ENCODE measurements around the gene PDZD2.

PDZD2 gene

DNA sequence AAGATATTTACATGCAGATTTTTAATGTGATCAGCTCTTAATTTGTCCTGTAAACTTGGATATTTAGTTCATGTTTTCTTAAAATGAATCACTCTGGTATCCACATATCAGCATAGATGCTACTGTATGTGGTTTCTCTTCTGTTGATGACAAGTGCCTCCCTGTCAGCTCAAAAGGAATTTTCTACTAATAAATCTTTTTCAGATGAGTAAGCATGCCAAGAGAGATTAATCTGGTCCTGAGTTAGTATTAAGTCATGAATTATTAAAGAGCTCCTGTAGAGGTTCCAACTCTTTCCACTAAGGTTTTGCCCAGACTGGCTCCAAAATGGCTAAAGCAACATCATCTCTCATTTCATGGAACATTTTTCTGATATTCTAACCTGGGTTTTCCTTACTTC lies 406.0 kb downstream of the PDZD2 start:
- Histone ChIP-seq H3K18ac (ENCODE audit: low read length) (no peak overlapping the region), H3K36me3 (ENCODE audit: control insufficient read depth in 1 of 2, insufficient read depth in 2 of 2, low read length in 2 of 2) (peaks cover 2 to 5% of the 10 kb centered on the region in 2 experiments), H4K8ac (ENCODE audit: low read depth, low read length) (no peak overlapping the region), H4K12ac (ENCODE audit: low read depth, low read length) (no peak overlapping the region), H2BK5ac (ENCODE audit: low read depth, low read length, poor library complexity) (no peak overlapping the region), H3K4me3 (ENCODE audit: low read depth, low read length) (no peak overlapping the region), H3K4me2 (ENCODE audit: low read length) (no peak overlapping the region), H4K91ac (ENCODE audit: low read depth, low read length) (no peak overlapping the region), H2BK12ac (ENCODE audit: low read length) (no peak overlapping the region), H3K14ac (ENCODE audit: low read length) (no peak overlapping the region), H3K4ac (ENCODE audit: low read depth, low read length) (no peak overlapping the region), H2AK5ac (ENCODE audit: low read length) (no peak overlapping the region), H3K9me3 (ENCODE audit: insufficient read depth, low read depth, low read length) (peaks cover 7% of the 10 kb centered on the region), H3K27me3 (ENCODE audit: insufficient read depth, low read length) (no peaks in the 10 kb centered on the region), H3K4me1 (ENCODE audit: control insufficient read depth in 1 of 2, insufficient read depth in 2 of 2, low read length in 2 of 2) (peaks cover 8 to 10% of the 10 kb centered on the region in 2 experiments), H3K23ac (ENCODE audit: low read length) (no peak overlapping the region), H2AFZ (ENCODE audit: insufficient read depth, low read length, poor library complexity) (no peak overlapping the region), H2BK120ac (ENCODE audit: insufficient read depth, low read length, poor library complexity) (no peak overlapping the region), H3K79me2 (ENCODE audit: control insufficient read depth, insufficient read depth, low read length, poor library complexity) (no peaks in the 10 kb centered on the region), H3K9ac (ENCODE audit: low read length) (no peak overlapping the region), H3K27ac (ENCODE audit: low read depth, low read length) (no peak overlapping the region), H3K79me1 (ENCODE audit: low read length) (no peaks in the 10 kb centered on the region)
- DNase-seq: no peak

DNA sequence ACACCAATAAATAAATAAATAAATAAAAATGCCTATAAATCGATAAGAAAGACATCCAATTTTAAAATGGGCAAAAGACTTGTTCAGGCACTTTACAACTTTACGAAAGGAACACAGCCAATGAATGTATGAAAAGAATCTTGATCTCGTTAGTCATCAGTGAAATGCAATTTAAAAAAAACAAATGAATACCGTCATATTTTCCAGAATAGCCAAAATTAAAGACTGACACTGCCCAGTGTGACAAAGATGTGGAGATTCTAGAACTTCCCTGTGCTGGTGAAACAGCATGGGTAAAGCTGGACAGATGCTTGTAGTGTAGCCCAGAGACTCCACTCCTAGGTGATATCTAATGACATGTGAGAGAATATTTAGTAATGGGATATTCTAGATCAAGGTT lies 408.1 kb downstream of the PDZD2 start:
- Histone ChIP-seq H3K36me3 (ENCODE audit: control insufficient read depth in 1 of 2, insufficient read depth in 2 of 2, low read length in 2 of 2) (no peaks in the 10 kb centered on the region), H2BK12ac (ENCODE audit: low read length) (no peak overlapping the region), H2BK120ac (ENCODE audit: insufficient read depth, low read length, poor library complexity) (no peak overlapping the region), H3K9ac (ENCODE audit: low read length) (no peak overlapping the region), H3K4me3 (ENCODE audit: low read depth, low read length) (no peak overlapping the region), H2AFZ (ENCODE audit: insufficient read depth, low read length, poor library complexity) (no peak overlapping the region), H3K4ac (ENCODE audit: low read depth, low read length) (no peak overlapping the region), H4K91ac (ENCODE audit: low read depth, low read length) (no peak overlapping the region), H3K23ac (ENCODE audit: low read length) (no peak overlapping the region), H3K9me3 (ENCODE audit: insufficient read depth, low read depth, low read length) (no peaks in the 10 kb centered on the region), H3K79me1 (ENCODE audit: low read length) (no peaks in the 10 kb centered on the region), H3K27ac (ENCODE audit: low read depth, low read length) (no peak overlapping the region), H3K4me2 (ENCODE audit: low read length) (no peak overlapping the region), H2AK5ac (ENCODE audit: low read length) (no peak overlapping the region), H3K4me1 (ENCODE audit: control insufficient read depth in 1 of 2, insufficient read depth in 2 of 2, low read length in 2 of 2) (peaks cover 8 to 10% of the 10 kb centered on the region in 2 experiments), H2BK5ac (ENCODE audit: low read depth, low read length, poor library complexity) (no peak overlapping the region), H3K18ac (ENCODE audit: low read length) (no peak overlapping the region), H3K79me2 (ENCODE audit: control insufficient read depth, insufficient read depth, low read length, poor library complexity) (no peaks in the 10 kb centered on the region), H4K8ac (ENCODE audit: low read depth, low read length) (no peak overlapping the region), H3K14ac (ENCODE audit: low read length) (no peak overlapping the region), H3K27me3 (ENCODE audit: insufficient read depth, low read length) (no peaks in the 10 kb centered on the region), H4K12ac (ENCODE audit: low read depth, low read length) (no peak overlapping the region)
- WGBS (ENCODE audit: extremely low coverage, insufficient coverage, insufficient read length): no CpG with 5 or more reads among the region's 4 CpGs
- DNase-seq: no peak

- Histone ChIP-seq H3K4me2 (ENCODE audit: low read length) (no peak overlapping the region), H3K79me1 (ENCODE audit: low read length) (no peaks in the 10 kb centered on the region), H4K91ac (ENCODE audit: low read depth, low read length) (no peak overlapping the region), H3K36me3 (ENCODE audit: control insufficient read depth in 1 of 2, insufficient read depth in 2 of 2, low read length in 2 of 2) (no peaks in the 10 kb centered on the region), H4K12ac (ENCODE audit: low read depth, low read length) (no peak overlapping the region), H3K79me2 (ENCODE audit: control insufficient read depth, insufficient read depth, low read length, poor library complexity) (no peaks in the 10 kb centered on the region), H3K23ac (ENCODE audit: low read length) (no peak overlapping the region), H3K27ac (ENCODE audit: low read depth, low read length) (no peak overlapping the region), H2AFZ (ENCODE audit: insufficient read depth, low read length, poor library complexity) (no peak overlapping the region), H3K4ac (ENCODE audit: low read depth, low read length) (no peak overlapping the region), H2BK5ac (ENCODE audit: low read depth, low read length, poor library complexity) (no peak overlapping the region), H3K27me3 (ENCODE audit: insufficient read depth, low read length) (no peaks in the 10 kb centered on the region), H3K14ac (ENCODE audit: low read length) (no peak overlapping the region), H3K4me1 (ENCODE audit: control insufficient read depth in 1 of 2, insufficient read depth in 2 of 2, low read length in 2 of 2) (no peaks in the 10 kb centered on the region), H3K9ac (ENCODE audit: low read length) (no peak overlapping the region), H3K4me3 (ENCODE audit: low read depth, low read length) (no peak overlapping the region), H3K9me3 (ENCODE audit: insufficient read depth, low read depth, low read length) (no peaks in the 10 kb centered on the region), H2BK120ac (ENCODE audit: insufficient read depth, low read length, poor library complexity) (no peak overlapping the region), H3K18ac (ENCODE audit: low read length) (no peak overlapping the region), H2AK5ac (ENCODE audit: low read length) (no peak overlapping the region), H4K8ac (ENCODE audit: low read depth, low read length) (no peak overlapping the region), H2BK12ac (ENCODE audit: low read length) (no peak overlapping the region)
- no peak for DNase-seq
- no CpG with 5 or more reads among the region's 5 CpGs for WGBS (ENCODE audit: extremely low coverage, insufficient coverage, insufficient read length)
Measured at GRCh38 chr5:32051796-32052195, 412.9 kb downstream of the PDZD2 start.

GRCh38 chr5:32055891-32056866 lies 417.2 kb downstream of the PDZD2 start:
- H2AFZ ChIP-seq (ENCODE audit: insufficient read depth, low read length, poor library complexity): no peak overlapping the region
- no peak overlapping the region for H2BK5ac ChIP-seq (ENCODE audit: low read depth, low read length, poor library complexity)
- no peaks in the 10 kb centered on the region for H3K9me3 ChIP-seq (ENCODE audit: insufficient read depth, low read depth, low read length)
- H3K23ac ChIP-seq (ENCODE audit: low read length): no peak overlapping the region
- H3K4me3 ChIP-seq (ENCODE audit: low read depth, low read length): no peak overlapping the region
- H3K9ac ChIP-seq (ENCODE audit: low read length): no peak overlapping the region
- H2BK120ac ChIP-seq (ENCODE audit: insufficient read depth, low read length, poor library complexity): no peak overlapping the region
- H2AK5ac ChIP-seq (ENCODE audit: low read length): no peak overlapping the region
- H3K27me3 ChIP-seq (ENCODE audit: insufficient read depth, low read length): no peaks in the 10 kb centered on the region
- H4K91ac ChIP-seq (ENCODE audit: low read depth, low read length): no peak overlapping the region
- no peak overlapping the region for H4K8ac ChIP-seq (ENCODE audit: low read depth, low read length)
- H3K18ac ChIP-seq (ENCODE audit: low read length): no peak overlapping the region
- no peak overlapping the region for H3K27ac ChIP-seq (ENCODE audit: low read depth, low read length)
- H2BK12ac ChIP-seq (ENCODE audit: low read length): no peak overlapping the region
- no peak for DNase-seq
- no peak overlapping the region for H3K14ac ChIP-seq (ENCODE audit: low read length)
- H3K79me2 ChIP-seq (ENCODE audit: control insufficient read depth, insufficient read depth, low read length, poor library complexity): no peaks in the 10 kb centered on the region
- H3K79me1 ChIP-seq (ENCODE audit: low read length): no peaks in the 10 kb centered on the region
- H3K36me3 ChIP-seq (ENCODE audit: control insufficient read depth in 1 of 2, insufficient read depth in 2 of 2, low read length in 2 of 2): no peaks in the 10 kb centered on the region
- H3K4ac ChIP-seq (ENCODE audit: low read depth, low read length): no peak overlapping the region
- WGBS (ENCODE audit: extremely low coverage, insufficient coverage, insufficient read length): no CpG with 5 or more reads among the region's 15 CpGs
- no peak overlapping the region for H3K4me2 ChIP-seq (ENCODE audit: low read length)
- no peak overlapping the region for H4K12ac ChIP-seq (ENCODE audit: low read depth, low read length)
- H3K4me1 ChIP-seq (ENCODE audit: control insufficient read depth in 1 of 2, insufficient read depth in 2 of 2, low read length in 2 of 2): no peaks in the 10 kb centered on the region
